GM18519 (cell line): ENCODE results near the gene MAFB.

Experiments
- ATAC-seq: cut with Tn5 transposase; IDR thresholded peaks from one replicate; pipeline ENCODE4 v1.9.1; 2021; ENCODE audit warnings: mild to moderate bottlenecking, moderate library complexity; ENCODE audit not compliant: unreplicated experiment, low FRiP score

Gene MAFB

DNA sequence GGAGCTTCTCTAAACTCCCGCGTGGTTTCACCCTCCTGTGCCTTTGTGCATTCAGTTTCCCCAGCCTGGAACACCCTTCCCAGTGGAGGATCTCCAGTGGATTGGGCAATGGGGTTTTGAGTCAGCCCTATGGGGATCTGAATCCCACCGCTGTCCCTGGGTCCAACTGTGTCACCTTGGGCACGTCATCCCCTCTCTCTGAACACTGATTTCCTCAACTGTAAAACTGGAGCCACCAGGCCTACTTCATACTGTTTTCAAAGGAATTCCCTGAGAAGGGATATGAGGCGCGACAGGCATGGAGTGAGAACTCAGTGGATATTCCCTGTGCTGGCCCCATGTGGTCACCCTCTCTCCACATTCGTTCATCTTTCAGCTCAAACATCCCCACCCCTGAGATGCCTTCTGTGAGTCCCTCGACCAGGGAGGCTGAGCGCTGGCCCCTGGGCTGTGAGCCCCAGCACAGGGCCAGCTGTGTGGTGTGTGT is 25.7 kb downstream of the MAFB start:
- ATAC-seq = no peak

DNA sequence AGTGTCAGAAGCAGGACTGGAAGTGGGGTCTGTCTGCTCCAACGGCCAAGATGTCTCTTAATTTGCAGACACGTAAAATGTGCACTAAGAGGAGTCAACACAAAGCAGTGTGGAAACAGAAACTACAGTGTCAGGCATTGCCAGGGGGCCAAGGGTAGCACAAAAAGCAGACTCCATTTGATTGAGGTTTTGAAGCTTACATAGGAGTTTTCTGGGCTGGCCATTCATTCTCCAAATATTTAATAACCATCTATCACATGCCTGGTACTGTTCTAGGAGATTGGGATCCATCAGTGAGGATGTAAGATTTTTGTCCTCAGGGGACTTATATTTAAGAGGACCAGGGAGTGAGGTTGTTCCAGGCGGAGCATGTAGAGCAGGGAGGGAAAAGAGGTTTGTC is 29.5 kb downstream of the MAFB start:
- ATAC-seq = no peak

DNA sequence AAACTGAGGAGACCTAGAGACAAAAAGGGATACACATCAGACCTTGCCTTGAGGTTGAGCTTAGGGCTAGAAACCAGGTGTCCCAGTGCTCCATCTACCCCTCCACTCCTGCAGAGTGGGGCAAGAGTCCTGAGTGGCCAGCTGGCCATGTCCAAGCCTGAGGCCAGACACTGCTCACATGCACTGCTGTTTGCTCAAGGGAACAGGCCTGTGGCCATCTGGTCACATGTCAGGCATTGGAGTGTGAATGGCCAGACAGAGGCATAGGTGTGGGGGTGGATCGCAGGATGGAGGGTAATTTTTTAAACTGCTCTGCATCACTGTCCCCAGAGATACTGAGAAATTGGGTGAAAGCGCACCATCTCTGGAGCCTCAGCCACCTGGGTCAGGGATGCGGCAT is 30.5 kb downstream of the MAFB start:
- no peak for ATAC-seq

DNA sequence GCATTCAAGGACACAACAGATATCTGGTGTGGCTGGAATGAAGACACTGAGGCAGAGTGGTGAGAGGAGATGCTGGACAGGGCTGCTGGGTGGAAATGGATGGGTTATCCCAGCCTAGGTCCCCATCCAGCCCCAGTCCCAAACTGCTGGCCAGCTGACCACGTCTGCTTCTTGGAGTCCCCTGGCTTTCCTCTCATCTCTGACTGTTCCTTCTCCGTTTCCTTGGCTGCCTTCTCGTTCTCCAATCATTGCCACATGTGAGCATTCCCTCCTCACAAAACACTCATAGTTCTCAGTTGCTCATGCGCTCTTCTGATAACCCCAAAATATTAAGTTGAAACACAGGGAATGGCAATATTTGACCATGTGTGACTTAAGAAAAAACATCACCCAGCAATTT is 31.5 kb downstream of the MAFB start:
- ATAC-seq = no peak

DNA sequence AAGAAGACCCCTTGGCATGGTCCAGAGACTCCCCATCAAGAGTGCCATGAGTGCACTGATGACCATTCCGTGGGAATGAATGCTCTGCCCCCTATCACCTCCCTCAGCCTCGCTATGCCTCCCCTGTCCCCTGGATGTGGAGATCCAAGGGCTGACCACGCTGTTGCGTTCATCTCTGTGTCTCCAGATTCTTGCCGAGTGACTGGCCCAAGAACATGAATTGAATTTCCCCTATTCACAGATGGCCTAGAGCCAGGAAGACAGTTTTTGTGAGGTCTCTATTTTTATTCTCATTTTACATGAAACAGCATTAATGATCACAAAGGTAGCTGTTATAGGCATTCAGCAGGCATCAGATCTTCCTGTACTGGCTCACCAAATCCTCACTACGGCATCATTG is 33.6 kb downstream of the MAFB start:
- no peak for ATAC-seq

DNA sequence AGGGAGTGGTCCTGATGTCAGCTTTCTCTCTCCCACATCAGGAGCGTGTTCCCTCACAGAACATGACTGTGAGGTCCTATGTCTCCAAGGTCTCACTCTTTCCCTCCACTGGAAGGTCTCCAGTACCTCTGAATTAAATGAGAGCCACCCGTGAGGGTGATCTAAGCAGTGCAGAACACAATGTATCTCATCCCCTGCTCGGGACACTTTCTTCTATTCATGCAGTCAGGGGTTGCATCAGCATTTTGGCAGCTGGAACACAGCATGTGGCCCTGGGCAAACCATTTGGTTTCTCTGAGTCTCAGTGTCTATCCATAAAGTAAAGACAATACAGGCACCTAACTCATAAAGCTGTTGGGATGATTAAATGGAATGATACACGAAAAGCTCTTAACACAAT is 34.2 kb downstream of the MAFB start:
- ATAC-seq = no peak

DNA sequence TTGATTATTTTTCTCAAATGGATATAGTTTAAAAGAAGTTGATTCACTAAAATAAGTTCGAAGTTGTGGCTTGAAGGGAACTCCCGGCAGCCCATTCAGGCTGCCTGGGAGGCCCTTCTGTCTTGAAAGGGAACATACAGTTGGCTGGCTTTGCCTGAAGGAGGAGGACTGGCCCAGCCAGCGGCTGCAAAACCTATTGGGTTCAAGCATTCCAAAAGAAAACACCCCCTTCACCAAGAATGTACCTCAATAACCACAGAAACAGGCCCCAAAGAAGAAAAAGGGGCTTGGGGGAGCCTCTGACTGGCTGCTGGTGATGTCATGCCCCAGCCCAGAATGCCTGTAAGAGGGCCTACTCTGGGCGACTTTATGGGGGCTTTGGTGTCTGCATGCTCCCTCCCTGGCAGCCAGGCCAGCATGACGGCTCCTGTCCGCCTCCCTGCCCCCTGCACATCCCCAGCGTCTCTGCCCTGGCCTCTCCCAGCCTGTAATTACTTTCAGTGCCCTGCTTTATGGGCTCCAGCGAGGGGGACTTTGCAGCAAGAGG is 36.5 kb downstream of the MAFB start:
- no peak for ATAC-seq

DNA sequence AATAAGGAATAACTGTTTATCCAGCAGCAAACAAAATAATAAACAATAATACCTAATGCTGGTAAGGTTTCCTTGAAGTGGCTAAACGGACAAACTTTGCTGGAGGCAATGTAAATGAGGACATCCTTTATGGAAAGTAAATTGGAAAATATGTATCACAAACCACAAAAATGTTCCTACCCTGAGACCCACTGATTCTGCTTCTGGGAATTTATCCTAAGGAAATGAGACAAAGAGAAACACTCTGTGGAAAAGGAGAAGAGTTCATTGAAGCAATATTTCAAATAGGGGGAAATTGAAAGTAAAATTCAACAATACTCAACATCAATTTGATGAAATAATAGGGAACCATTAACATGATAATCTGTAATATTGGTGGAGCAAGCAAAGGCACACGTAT is 37.9 kb downstream of the MAFB start:
- ATAC-seq = no peak

DNA sequence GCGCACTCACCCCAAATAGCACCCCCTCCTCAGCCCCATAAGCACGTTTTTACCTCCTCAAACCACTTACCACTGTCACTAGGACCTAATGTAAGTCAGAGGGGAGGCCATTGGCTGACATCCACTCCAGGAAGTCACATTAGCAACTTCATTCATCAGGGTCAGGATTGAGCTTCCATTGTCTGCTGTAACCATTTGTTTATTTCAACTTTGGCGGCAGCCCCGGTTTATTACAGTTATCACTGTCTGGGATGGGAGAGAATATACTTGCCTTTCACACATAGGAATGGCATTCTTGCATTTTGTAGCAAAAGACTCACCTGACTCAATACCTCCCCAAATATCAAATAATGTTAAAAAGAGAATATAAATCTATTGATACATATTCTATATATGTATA is 38.3 kb downstream of the MAFB start:
- ATAC-seq = no peak

DNA sequence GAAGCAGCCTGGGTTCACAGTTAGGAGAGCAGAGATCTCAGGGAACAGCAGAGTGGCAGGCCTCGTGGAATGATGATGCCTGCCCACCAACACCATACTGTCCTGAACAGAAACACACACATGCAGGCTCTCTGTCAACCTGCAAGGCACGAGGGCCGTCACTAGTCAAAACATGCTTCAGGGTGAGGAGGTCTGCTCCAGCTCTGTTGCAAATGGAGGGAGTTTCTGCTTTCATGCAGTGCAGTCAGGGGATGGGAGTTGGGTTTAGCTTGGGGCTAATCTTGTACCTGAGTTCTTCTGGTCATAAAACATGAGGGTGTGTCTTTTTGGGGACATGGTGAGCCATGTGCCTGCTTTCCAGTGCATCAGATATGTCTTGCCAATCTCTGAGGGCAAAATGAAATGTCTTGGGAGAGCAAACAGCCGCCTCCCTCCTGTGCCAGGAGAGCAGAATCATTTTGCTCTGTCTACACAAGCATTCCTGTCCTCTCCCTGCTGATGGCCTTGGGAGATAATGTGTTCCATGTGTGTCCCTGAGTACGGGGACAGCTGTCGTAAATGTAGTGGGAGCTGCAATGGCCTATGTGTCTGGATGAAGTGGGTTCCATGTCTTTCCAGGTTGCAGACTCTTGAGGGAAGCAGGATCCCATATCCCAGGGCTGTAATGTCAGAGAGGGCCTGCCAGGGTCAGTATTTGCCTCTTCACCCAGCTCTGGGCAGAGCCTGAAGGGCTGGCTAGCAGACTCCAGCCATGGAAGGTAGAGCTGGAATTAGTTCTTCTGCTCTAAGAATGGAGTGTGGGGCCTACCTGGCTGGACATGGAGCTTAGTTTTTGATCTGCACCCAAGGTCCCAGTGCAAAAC is 40.6 kb downstream of the MAFB start:
- ATAC-seq = no peak

DNA sequence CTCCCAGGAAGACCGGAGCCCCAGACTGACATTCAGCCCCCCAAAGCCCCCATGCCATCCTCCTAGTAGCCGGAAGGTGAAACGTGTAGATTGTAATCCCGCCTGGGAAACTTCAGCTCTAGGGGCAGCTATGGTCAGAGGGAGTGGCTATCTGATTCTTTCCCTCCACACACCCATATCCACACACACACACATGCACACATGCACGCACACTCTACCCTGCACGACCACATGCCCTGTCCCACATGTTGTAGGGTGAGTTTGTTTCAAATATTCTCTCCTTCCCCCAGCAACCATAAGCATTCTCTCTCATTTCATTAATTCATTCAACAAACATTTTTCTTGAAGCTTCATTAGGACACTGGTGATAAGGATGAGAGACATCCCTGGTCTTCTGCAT is 42.2 kb downstream of the MAFB start:
- ATAC-seq = no peak

DNA sequence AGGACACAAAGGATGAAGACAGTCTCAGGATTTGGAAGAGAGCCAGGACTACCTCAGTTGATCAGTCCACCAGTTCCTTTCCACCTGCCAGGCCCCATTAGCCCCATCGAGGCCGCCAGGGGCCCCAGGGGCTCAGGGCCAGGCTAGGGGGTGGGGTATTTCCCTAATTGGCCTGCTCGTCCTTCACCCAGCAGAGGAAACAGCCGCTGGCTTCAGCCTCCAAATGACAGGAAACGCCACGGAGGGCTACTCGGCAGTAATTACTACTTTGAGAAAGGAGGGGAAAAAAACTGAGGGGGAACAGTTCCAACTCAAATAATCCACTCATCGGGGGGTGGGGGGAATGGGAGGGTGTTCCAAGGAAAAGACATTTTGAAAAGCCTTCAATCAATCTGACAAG is 42.7 kb downstream of the MAFB start:
- no peak for ATAC-seq

DNA sequence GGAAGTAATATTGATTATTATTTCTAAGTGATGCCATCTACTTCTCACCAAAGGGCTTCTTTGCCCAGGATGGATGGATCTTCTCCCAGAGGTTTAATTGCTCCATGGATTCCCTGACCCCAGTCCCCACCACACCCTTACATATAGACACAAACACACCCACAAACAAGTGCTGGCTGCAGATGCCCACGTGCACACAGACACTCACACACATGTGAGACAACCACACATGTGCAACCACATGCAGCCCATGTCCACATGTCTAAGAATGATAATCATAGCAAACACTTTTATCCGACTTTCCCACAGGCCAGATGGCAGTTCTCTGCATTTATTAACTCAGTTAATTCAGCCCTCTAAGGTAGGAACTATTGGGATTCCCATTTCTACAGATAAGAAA is 44.2 kb downstream of the MAFB start:
- no peak for ATAC-seq

DNA sequence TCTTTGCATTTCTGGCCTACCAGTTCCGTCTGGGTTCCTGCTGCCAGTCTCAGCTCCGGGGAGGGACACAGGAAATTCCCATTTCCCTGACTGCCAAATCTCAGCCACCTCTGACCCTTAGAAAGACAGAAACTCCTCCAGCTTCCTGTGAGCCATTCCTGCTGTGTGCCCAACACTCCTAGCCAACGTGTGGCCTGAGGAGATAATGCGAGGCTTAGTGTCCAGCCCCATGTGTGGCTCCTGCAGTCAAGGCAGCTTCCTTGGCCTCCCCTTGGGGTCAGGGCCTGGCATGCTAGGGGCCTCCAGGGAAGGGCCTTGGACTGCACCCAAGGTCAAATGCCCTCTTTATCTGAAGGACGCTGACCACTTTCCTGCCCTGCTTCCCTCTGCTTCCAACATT is 45.1 kb downstream of the MAFB start:
- no peak for ATAC-seq

DNA sequence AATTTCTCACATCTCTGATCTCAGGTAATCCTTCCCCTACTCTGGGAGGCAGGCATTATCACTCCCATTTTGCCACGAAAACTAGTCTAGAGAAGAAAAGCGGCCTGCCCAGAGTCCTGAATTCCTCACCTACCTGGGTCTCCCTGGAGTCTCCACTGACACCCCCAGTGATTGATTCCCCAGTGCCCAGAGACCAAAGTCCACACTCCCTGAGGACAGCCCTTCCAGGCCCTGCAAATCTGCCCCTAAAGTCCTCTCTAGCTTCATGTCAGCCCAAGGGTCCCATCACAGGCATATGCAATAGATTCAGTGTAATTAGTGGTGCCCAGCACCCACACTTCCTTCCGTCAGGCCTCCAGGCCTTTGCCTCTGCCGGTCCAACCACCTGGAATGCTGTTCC is 47.2 kb downstream of the MAFB start:
- no peak for ATAC-seq

DNA sequence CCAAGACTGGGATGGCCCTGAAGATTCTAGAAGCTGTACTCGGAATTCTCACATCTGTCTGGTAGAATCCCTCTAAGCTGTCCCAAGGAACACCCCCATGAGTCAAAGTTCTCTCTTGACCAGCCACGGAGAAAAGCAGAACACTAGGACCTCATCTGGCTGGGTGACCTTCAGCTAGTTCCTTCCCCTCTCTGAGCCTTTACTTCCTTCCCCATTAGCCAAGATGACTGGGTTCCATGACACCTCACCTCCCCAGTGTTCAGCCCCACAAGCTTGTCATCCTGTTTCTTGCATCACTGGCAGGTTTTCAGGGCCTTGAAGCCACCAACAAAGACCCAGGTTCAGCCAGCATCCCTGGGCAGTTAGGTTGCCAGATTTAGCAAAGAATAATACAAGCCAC is 47.8 kb downstream of the MAFB start:
- ATAC-seq = no peak

DNA sequence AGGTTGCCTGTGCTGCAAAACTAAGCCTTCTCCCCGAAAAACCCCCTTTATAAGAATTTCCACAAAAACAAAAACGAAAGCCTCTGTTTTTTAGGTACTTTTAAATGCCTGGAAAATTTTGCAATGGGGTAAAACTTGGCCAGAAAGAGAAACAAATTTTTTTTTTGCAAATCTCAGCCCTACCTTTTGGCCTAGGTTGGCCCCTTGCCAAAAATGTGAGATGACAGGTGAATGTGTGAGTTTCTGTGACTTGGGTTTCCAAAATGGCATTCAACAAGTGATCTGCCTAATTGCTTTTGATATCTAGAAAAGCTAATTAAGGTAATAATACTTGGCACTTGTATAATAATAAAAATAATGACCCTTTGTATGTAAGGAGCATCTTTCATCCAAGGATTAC is 48.4 kb downstream of the MAFB start:
- ATAC-seq = no peak

DNA sequence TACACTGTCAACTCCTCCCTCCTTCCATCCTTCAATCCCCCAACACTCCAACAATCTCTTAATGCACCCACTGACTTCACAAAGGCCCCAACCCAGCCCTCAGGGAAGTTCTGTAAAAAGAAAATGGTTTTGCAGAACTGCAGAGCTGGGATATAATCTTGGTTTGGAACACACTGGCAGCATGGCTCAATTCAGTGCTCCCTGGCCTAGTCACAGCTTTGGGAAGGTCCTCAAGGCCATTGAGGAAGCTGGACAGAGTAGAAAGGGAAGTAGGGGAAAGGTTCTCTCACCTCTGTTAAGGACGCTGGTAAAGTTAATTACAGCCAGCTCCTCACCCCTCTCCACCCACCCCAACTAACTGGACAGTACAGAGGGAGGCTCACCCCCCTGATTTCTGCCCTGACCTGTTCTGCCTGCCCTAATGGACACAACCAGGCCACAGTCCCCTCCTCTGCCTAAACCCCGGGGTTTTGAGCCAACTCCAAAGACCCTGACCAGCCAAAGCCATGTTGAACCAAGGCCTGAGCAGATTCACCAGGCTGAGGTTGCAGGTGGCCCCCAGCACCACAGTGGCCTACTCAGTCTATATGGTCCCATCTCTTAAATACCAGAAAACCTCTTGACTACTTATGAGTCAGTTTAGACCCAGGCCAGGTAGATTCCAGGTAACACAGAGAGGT is 49.2 kb downstream of the MAFB start:
- no peak for ATAC-seq

DNA sequence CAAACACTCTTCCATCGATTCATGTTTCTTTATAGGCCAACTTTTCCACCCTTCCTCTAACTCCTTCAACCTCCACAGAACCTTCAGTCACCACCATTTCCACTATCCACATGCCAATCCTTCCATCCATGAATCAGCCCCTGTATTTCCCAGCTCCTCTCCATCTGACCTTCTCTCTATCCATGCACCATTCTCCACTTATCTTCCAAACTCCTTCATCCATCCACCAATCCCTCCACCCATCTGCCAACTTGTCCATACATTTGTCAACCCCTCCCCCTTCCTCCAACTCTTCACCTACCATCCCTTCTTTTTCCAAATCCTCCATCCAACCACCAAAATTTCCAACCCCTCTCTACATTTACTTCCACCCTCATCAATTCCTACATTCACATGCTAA is 49.9 kb downstream of the MAFB start:
- ATAC-seq = no peak

DNA sequence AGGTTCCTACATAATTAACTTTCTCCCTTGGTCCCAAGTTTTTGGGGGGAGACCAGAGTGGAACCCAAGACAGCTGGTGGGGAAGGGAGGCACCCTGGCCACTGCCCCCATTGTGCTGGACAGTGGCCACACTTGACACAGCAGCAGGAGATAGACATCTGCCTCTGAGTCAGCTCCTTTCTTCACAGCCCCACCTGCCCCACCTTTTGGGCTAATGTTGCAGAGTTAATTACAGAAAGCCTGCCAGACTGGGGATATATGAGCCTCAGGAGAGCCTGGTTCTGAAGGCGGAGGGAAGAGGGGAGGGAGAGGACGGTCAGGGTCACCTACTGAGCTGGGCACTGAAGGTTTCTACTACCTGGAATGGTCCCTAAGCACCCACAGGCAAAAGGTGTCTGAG is 50.6 kb downstream of the MAFB start:
- ATAC-seq = no peak

DNA sequence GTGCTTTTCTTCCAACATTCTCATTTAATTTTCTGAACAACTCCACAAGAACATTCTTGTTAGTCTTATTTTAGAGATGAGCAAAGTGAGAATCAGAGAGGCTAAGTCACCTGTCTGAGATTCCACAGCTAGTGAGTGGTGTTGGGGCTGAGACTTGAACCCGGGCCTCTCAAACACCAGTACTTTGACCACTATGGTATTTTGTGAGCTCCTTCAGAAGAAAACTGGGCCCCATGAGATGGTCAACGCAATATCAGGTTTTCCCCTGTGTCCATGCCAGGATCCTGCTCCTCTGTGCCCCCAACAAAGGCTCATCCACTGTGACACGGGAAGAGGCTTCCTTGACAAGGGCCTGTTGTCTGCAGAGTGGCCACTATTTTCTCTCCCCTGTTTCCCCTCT is 51.9 kb downstream of the MAFB start:
- ATAC-seq = no peak

DNA sequence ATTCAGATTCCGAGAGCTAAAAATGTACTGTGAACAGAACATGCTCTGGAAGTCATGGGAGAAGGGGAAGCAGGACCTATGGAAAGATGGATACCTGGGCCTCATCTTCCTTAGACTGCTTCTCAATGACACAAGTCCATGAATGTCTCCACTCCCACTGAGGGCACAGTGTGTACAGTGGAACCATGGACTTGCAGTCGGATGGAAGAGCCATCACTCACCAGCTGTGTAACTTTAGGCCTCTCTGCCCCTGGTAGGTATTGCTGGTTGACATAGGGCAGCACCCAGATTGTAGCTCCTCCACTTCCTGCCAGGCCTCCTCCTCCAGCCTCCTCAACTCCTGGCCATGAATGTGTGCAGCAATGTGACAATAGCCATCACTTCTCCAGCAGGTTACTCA is 52.5 kb downstream of the MAFB start:
- ATAC-seq = no peak
